ENCODE data around the gene CDK2AP2. TPM values are rescaled to one million over a fixed set of nuclear protein-coding genes. Genes with fewer than 3 reads are reported as not detected.
A peak's percentile ranks its signal among the peaks of the same experiment; 100 is the strongest.

The CDK2AP2 gene
- total and polyA plus RNA-seq, 7 donors: 13.3 to 126 (median 32.9) TPM

GRCh38 chr11:67491276-67492068 is 16.5 kb downstream of the CDK2AP2 start:
- intact Hi-C loops (cut with DNase I): no loop called here
- Histone ChIP-seq H3K27me3 (no peaks in the 10 kb centered on the region), H3K36me3 (peaks cover 5 to 67% (median 13%) of the 10 kb centered on the region in 4 donors), H3K4me3 (no peak overlapping the region), H3K9me3 (no peaks in the 10 kb centered on the region), H3K27ac (peak overlapping the region in 1 of 4 donors; percentile 42), H3K4me1 (no peaks in the 10 kb centered on the region)
- WGBS, 2 donors: 81 to 86% methylated on average over 24 of the region's 24 CpGs
- TF ChIP-seq CTCF (IDR thresholded peaks at IDR 0.05) (no peak), EP300 (IDR thresholded peaks at IDR 0.05) (no peak), POLR2A (IDR thresholded peaks at IDR 0.05) (no peak), POLR2AphosphoS5 (IDR thresholded peaks at IDR 0.05) (no peak)
- no peak for DNase-seq

GRCh38 chr11:67490727-67491065 is 17.3 kb downstream of the CDK2AP2 start:
- TF ChIP-seq POLR2AphosphoS5 (IDR thresholded peaks at IDR 0.05) (no peak), CTCF (IDR thresholded peaks at IDR 0.05) (no peak), EP300 (IDR thresholded peaks at IDR 0.05) (no peak), POLR2A (IDR thresholded peaks at IDR 0.05) (no peak)
- WGBS, 2 donors: 90 to 92% methylated on average over 15 of the region's 15 CpGs
- Histone ChIP-seq H3K4me1 (peaks cover 0 to 6% (median 0%) of the 10 kb centered on the region in 4 donors), H3K27me3 (no peaks in the 10 kb centered on the region), H3K9me3 (no peaks in the 10 kb centered on the region), H3K36me3 (peaks cover 5 to 67% (median 13%) of the 10 kb centered on the region in 4 donors), H3K4me3 (no peak overlapping the region), H3K27ac (peak overlapping the region in 1 of 4 donors; percentile 42)
- intact Hi-C loops (cut with DNase I): no loop called here
- no peak for DNase-seq

- intact Hi-C loops (cut with DNase I): no loop called here
- TF ChIP-seq POLR2A (IDR thresholded peaks at IDR 0.05) (no peak), EP300 (IDR thresholded peaks at IDR 0.05) (no peak), POLR2AphosphoS5 (IDR thresholded peaks at IDR 0.05) (no peak), CTCF (IDR thresholded peaks at IDR 0.05) (no peak)
- Histone ChIP-seq H3K36me3 (peaks cover 5 to 67% (median 13%) of the 10 kb centered on the region in 4 donors), H3K4me1 (peaks cover 0 to 11% (median 2%) of the 10 kb centered on the region in 4 donors), H3K4me3 (no peak overlapping the region), H3K27me3 (no peaks in the 10 kb centered on the region), H3K27ac (no peak overlapping the region), H3K9me3 (no peaks in the 10 kb centered on the region)
- WGBS, 2 donors: 88 to 91% methylated on average over 23 of the region's 23 CpGs
- DNase-seq: no peak
Measured at GRCh38 chr11:67489885-67490726, 17.9 kb downstream of the CDK2AP2 start.

GRCh38 chr11:67489203-67489884 is 18.6 kb downstream of the CDK2AP2 start:
- DNase-seq: no peak
- H3K27ac ChIP-seq: no peak overlapping the region
- TF ChIP-seq CTCF (IDR thresholded peaks at IDR 0.05) (no peak), POLR2A (IDR thresholded peaks at IDR 0.05) (no peak), POLR2AphosphoS5 (IDR thresholded peaks at IDR 0.05) (no peak), EP300 (IDR thresholded peaks at IDR 0.05) (no peak)
- no peaks in the 10 kb centered on the region for H3K27me3 ChIP-seq
- no peak overlapping the region for H3K4me3 ChIP-seq
- H3K36me3 ChIP-seq: peaks cover 5 to 67% (median 13%) of the 10 kb centered on the region in 4 donors
- intact Hi-C loops (cut with DNase I): no loop called here
- WGBS, 2 donors: 71 to 86% methylated on average over 25 of the region's 25 CpGs
- no peaks in the 10 kb centered on the region for H3K9me3 ChIP-seq
- H3K4me1 ChIP-seq: peaks cover 0 to 18% (median 10%) of the 10 kb centered on the region in 4 donors
